GM12891 (cell line): Measurements from ENCODE around the gene PLLP.

ENCODE experiments used
- DNase-seq: peaks from one replicate; pipeline ENCODE4 v3.0.0; 2011; ENCODE audit warnings: low spot score; ENCODE audit not compliant: insufficient read length
- FAIRE-seq: peaks from 2 replicates; lab custom pipeline; 2011; peaks lifted over from hg19 to GRCh38; lab: Jason Lieb, UNC
- PAX5 ChIP-seq: IDR thresholded peaks from 2 replicates; pipeline ENCODE4 v1.6.1; 2011; ENCODE audit warnings: low read length, moderate library complexity, mild to moderate bottlenecking; ENCODE audit not compliant: insufficient read depth, severe bottlenecking
- POLR2A ChIP-seq: IDR thresholded peaks from 2 replicates; pipeline ENCODE4 v1.6.1; 2011; ENCODE audit warnings: low read depth, low read length, control low read depth
- POLR2AphosphoS5 ChIP-seq: IDR thresholded peaks from 2 replicates; pipeline ENCODE4 v1.6.1; 2011; ENCODE audit warnings: low read depth, low read length, control low read depth
- POU2F2 ChIP-seq: IDR thresholded peaks from 2 replicates; pipeline ENCODE4 v1.6.1; 2011; ENCODE audit warnings: low read depth, mild to moderate bottlenecking, control low read depth, low read length, moderate library complexity
- SPI1 ChIP-seq: IDR thresholded peaks from 2 replicates; pipeline ENCODE4 v1.6.1; 2011; ENCODE audit warnings: low read depth, low read length, control low read depth
- TAF1 ChIP-seq: IDR thresholded peaks from 2 replicates; pipeline ENCODE4 v1.6.1; 2011; ENCODE audit warnings: low read depth, low read length, control low read depth

The PLLP gene

DNA sequence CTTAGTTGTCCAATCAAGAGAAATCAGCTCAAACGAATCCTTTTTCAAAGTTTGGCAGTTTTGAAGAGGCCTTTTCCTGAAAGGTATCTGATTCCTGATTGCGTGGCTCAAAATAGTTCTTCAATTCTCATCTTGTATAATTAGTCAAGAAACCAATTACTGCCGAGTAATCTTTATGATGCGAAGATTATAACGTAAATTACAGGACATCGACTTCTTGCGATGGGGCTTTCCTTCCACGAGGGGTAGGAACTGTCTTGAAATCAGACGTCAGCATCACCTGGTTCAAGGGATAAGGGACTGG is 40.1 kb downstream of the PLLP start:
- FAIRE-seq = no peak
- TF ChIP-seq PAX5 (no peak), POLR2AphosphoS5 (no peak), POU2F2 (no peak), TAF1 (no peak), POLR2A (no peak), SPI1 (no peak)

DNA sequence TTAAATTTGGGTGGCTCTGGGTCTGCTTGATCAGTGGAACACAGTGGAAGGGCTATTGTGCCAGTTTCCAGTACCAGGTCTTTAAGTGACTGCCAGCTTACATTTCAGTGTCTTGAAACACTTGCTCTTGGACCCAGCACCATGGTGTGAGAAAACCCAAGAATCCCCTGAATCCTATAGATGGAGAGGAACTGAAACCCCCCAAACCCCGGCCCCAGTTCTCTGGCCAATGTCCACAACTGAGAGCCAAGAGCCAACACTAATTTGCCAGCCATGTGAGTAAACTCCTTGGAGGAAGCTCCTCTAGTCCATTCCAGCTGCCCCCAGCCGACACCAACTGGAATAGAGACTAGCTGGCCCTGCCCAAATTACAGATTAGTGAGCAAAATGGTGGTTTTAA is 41.8 kb downstream of the PLLP start:
- TF ChIP-seq POLR2A (no peak), POLR2AphosphoS5 (no peak), SPI1 (peak; percentile 81), POU2F2 (no peak)
- no peak for FAIRE-seq
- DNase-seq = no peak

More for the DNA sequence above, 40.1 kb downstream of the PLLP start:
- no peak for DNase-seq

DNA sequence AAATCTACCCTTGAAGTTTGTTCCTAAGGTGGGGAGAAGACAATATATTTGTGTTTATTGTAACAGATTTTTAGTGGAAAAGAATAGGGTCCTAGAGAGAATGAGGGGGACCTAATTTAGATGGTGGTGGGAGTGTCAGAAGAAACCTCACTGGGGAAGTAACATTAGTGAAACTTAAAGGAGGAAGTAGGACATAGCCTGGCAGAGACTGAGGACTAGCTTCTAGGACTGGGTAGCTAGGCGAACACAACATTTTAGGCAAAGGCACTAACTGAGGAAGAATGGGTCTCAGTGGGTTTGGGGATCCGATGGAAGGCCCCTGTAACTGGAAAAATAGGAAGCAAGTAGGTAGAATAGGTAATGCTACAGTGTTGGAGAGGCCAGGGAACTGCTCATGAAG is 43.6 kb downstream of the PLLP start:
- FAIRE-seq = peak; percentile 86
- TF ChIP-seq SPI1 (peak; percentile 86), POLR2AphosphoS5 (no peak)
- no peak for DNase-seq

- FAIRE-seq = no peak
- no peak for TF ChIP-seq POLR2AphosphoS5
- no peak for TF ChIP-seq POU2F2
- no peak for TF ChIP-seq SPI1
- no peak for TF ChIP-seq POLR2A
- TF ChIP-seq PAX5 = no peak
- TF ChIP-seq TAF1 = no peak
- DNase-seq = no peak
Observed at GRCh38 chr16:57239107-57239506, 45.4 kb downstream of the PLLP start.

- DNase-seq = no peak
- no peak for FAIRE-seq
- TF ChIP-seq POLR2AphosphoS5 = no peak
- no peak for TF ChIP-seq POU2F2
- TF ChIP-seq SPI1 = no peak
- no peak for TF ChIP-seq POLR2A
- TF ChIP-seq PAX5 = no peak
- TF ChIP-seq TAF1 = no peak
Observed at GRCh38 chr16:57238682-57239081, 45.8 kb downstream of the PLLP start.

DNA sequence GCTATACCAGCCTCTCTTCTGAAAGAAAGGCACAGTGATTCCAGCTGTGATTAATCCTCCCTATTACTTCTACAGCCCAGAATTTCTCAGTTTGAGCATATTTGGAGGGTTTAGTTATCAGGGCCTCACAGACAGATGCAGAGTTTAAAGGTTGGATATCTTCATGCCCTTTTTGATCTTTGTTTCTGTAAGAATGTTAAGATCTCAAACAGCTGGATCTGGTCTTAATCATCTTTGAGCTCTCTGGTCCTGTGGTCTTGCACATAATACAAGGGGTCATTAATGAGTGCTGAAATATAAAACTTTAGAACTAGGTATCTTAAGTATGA is 48.5 kb downstream of the PLLP start:
- DNase-seq (no peak), FAIRE-seq (no peak)
- TF ChIP-seq POLR2AphosphoS5 (no peak), TAF1 (no peak), POLR2A (no peak)

DNA sequence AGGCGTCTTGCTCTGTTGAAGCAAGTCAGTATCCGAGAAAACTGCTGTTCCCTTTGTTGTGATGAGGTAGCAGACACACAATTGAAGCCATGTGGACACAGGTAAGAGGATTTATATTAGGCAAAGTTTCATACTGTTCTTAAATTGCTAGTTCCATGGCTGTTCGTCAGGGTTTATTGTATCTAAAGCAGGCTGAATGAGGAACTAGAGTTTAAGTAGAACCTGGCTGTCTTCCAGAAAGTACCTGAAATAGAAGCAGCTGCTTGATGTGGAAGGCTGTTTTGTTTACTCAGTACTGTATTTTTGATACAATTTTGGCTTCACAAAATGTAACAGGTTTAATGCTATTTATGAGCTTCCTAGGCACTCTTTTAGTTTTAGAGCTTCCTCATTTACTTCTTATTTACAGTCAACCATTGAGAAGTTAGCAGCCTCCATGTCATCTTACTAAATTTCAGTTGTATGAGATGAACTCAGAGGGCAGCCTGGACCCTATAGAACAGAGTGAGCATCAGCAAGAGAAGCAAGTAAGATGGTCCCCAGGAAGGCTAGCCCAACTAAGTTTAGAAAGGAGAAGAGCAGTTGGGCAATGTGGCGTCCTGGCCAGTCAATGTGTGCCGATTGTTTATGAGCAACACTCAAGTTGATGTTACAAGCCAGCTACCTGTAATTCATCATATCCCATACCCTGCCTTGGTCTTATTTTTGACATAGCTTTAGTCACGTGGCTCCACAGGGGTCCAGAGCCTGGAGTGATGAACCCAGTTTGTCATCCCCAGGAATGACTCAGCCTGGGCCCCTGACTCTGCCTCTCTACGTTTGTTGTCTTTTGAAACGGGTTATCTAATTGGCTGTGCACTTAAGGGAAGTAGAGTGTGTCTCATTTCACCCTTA is 49.1 kb downstream of the PLLP start:
- TF ChIP-seq SPI1 = 0 out of 2 replicates have a peak, but pooled peaks have one; percentile 9
- TF ChIP-seq POLR2A = no peak
- FAIRE-seq (peak; percentile 59), DNase-seq (no peak)

GRCh38 chr16:57234707-57235092 is 49.8 kb downstream of the PLLP start:
- DNase-seq (no peak), FAIRE-seq (no peak)

GRCh38 chr16:57233944-57234706 is 50.3 kb downstream of the PLLP start:
- DNase-seq (no peak), FAIRE-seq (no peak)
- TF ChIP-seq POLR2AphosphoS5 = no peak
- TF ChIP-seq TAF1 = no peak
- no peak for TF ChIP-seq POLR2A
- no peak for TF ChIP-seq PAX5
- no peak for TF ChIP-seq SPI1
- TF ChIP-seq POU2F2 = no peak

More at GRCh38 chr16:57234707-57235092, 49.8 kb downstream of the PLLP start:
- TF ChIP-seq PAX5 (no peak), TAF1 (no peak), POLR2A (no peak), SPI1 (no peak), POLR2AphosphoS5 (no peak), POU2F2 (no peak)

DNA sequence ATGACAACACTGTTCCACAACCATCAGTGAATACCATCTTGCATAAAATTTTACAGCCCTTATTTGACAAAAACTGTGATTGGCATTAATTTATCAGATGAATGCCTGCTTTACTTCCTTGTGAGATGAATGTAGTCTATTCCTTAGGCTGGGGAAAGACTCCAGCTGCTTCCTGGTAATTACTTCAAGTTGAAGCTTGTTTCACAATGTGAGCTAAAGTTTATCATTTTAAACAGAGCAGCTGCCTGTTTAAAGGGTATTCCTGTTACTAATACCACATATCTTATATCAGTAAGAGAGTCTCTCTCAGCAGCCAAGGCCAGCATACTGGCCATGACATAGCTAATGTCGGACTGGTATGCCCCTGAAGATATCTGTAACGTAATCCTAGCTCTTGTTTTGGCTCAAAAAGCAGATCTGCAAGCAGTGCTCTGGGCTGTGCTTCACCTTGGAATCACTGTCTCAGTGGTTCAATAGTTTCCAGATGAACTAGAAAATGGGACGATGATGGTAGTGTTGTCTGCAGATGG is 52.6 kb downstream of the PLLP start:
- FAIRE-seq (no peak), DNase-seq (no peak)
- TF ChIP-seq POU2F2 = no peak

DNA sequence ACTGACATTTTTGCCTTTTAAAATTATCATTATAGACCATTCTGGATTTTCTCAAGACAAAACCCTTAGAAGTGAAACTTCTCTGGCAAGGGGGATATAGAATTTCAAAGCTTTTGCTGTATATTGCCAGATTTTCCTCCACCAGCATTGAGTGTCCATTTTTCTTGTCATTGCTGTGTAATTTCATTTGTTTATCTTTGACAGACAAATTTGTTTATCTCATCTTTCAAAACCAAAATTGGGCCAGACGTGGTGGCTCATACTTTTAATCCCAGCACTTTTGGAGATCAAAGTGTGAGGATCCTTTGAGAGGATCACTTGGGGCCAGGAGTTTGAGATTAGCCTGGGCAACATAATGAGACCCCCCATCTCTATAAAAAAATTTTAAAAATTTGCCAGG is 55.4 kb downstream of the PLLP start:
- TF ChIP-seq POLR2A (no peak), PAX5 (no peak), SPI1 (no peak), POU2F2 (no peak), POLR2AphosphoS5 (no peak), TAF1 (no peak)
- DNase-seq (no peak), FAIRE-seq (no peak)
